ENCODE data around the gene MCEE. TPM values are rescaled to one million over a fixed set of nuclear protein-coding genes. Genes with fewer than 3 reads are reported as not detected.

The MCEE gene
- polyA plus RNA-seq, 2 of the 4 experiments (the other 2 are of a cell fraction) = 10.3 to 17.7 TPM

- no peaks in the 10 kb centered on the region for H3K9me3 ChIP-seq
- H3K4me1 ChIP-seq = no peaks in the 10 kb centered on the region
- ChIA-PET POLR2A (no interaction called here), CTCF (interaction anchor here (1.0 to 2.1 kb wide), 2 partner anchors 10 to 165 kb away, joined by 5 to 10 read pairs; partner anchors contain the start of gene ZNF638)
- TF ChIP-seq RAD21 (conservative IDR thresholded peaks at IDR 0.05 in 1 of 2, IDR thresholded peaks at IDR 0.05 in 1 of 2) (no peak), FOSL2 (IDR thresholded peaks at IDR 0.05) (no peak), FOSL2 (CRISPR knock-in tag; IDR thresholded peaks at IDR 0.05) (no peak), JUN (IDR thresholded peaks at IDR 0.05) (no peak), CBX2 (IDR thresholded peaks at IDR 0.05; ENCODE audit: borderline replicate concordance, low read depth) (no peak), PBX3 (IDR thresholded peaks at IDR 0.05) (no peak), CHD4 (IDR thresholded peaks at IDR 0.05; ENCODE audit: borderline replicate concordance) (no peak), CBX8 (IDR thresholded peaks at IDR 0.05) (no peak), RFX5 (IDR thresholded peaks at IDR 0.05) (no peak), ESRRA (IDR thresholded peaks at IDR 0.05; ENCODE audit: borderline replicate concordance, low read length) (no peak), ZFP36 (IDR thresholded peaks at IDR 0.05; ENCODE audit: borderline replicate concordance, partially characterized antibody) (no peak), ATOH8 (CRISPR knock-in tag; IDR thresholded peaks at IDR 0.05; ENCODE audit: low read depth) (no peak), POLR2A (IDR thresholded peaks at IDR 0.05; ENCODE audit: low read length) (no peak), BCL3 (IDR thresholded peaks at IDR 0.05) (no peak), MAZ (IDR thresholded peaks at IDR 0.05; ENCODE audit: borderline replicate concordance, low read depth, low read length) (no peak), RNF2 (IDR thresholded peaks at IDR 0.05; ENCODE audit: borderline replicate concordance, low read depth) (no peak), KDM1A (IDR thresholded peaks at IDR 0.05; ENCODE audit: low read depth) (no peak), HES2 (IDR thresholded peaks at IDR 0.05) (no peak)
- DNase-seq (ENCODE audit: low read depth in 1 of 2, low spot score in 1 of 2) (no peak), ATAC-seq (peak; percentile 34 to 49; a peak in 1 of 6 replicates), FAIRE-seq (no peak)
- no peak overlapping the region for H3K4me3 ChIP-seq
- H3K4me2 ChIP-seq = no peak overlapping the region
- H3K27ac ChIP-seq = no peak overlapping the region
- WGBS (ENCODE audit: missing lambda C conversion rate) = 26% methylated on average over 3 of the region's 3 CpGs
Observed at GRCh38 chr2:71166812-71167211, 36.8 kb upstream of the MCEE start.

- Histone ChIP-seq H3K4me1 (peaks cover 7% of the 10 kb centered on the region; the same call in 2 of the 3 replicates), H3K4me3 (no peak overlapping the region), H3K9me3 (no peaks in the 10 kb centered on the region), H3K27ac (no peak overlapping the region), H3K4me2 (peak overlapping the region; percentile 59)
- CTCF ChIA-PET = interaction anchor here (0.6 to 3.7 kb wide), 35 partner anchors 8 to 355 kb away, joined by 3 to 18 read pairs (median 5); partner anchors contain the start of gene ZNF638
- DNase-seq (ENCODE audit: low read depth in 1 of 2, low spot score in 1 of 2) = peak; percentile 46 to 63
- peak; percentile 83 to 92 for ATAC-seq
- 16% methylated on average over 13 of the region's 16 CpGs for WGBS (ENCODE audit: missing lambda C conversion rate)
- FAIRE-seq = no peak
- POLR2A ChIA-PET = interaction anchor here (1.9 kb wide), 1 partner anchor 89 kb away, joined by 5 read pairs; the partner anchor contains the start of gene NAGK
- TF ChIP-seq POLR2AphosphoS2 (conservative IDR thresholded peaks at IDR 0.05; ENCODE audit: low read length) (no peak), EHMT2 (IDR thresholded peaks at IDR 0.05; ENCODE audit: low read depth) (no peak), ZFP36 (IDR thresholded peaks at IDR 0.05; ENCODE audit: borderline replicate concordance, partially characterized antibody) (no peak), RAD21 (conservative IDR thresholded peaks at IDR 0.05 in 1 of 2, IDR thresholded peaks at IDR 0.05 in 1 of 2) (peak; percentile 80 to 87), HEYL (CRISPR knock-in tag; IDR thresholded peaks at IDR 0.05) (no peak), FOXS1 (CRISPR knock-in tag; IDR thresholded peaks at IDR 0.05) (no peak), MAFK (IDR thresholded peaks at IDR 0.05; ENCODE audit: partially characterized antibody) (no peak), REST (IDR thresholded peaks at IDR 0.05) (no peak), RFX5 (IDR thresholded peaks at IDR 0.05) (no peak), MYC (IDR thresholded peaks at IDR 0.05; ENCODE audit: borderline replicate concordance, low read length) (no peak), POLR2A (IDR thresholded peaks at IDR 0.05; ENCODE audit: low read length) (no peak), NR3C1 (IDR thresholded peaks at IDR 0.05) (no peak), E2F6 (IDR thresholded peaks at IDR 0.05; ENCODE audit: borderline replicate concordance, low read depth) (no peak)
Observed at GRCh38 chr2:71157124-71157793, 27.2 kb upstream of the MCEE start.
